Colon (tissue), 2 donors: ENCODE measurements around the gene LAMTOR2.
"Not testable (repeated sequence)": the region's sequence is repeated elsewhere in the genome, so short reads cannot be mapped to it uniquely, and the experiment has no call there.

ENCODE experiments used
- FAIRE-seq: peaks from 2 replicates; lab custom pipeline; 2012; peaks lifted over from hg19 to GRCh38; lab: Jason Lieb, UNC
- donor health status: control.
- donor health status: control.

Gene LAMTOR2

GRCh38 chr1:156052862-156053767 lies 1.5 kb upstream of the LAMTOR2 start:
- FAIRE-seq, result no peak

- FAIRE-seq, result no peak
Measured at GRCh38 chr1:156053768-156054499, 648 bp upstream of the LAMTOR2 start, which contains the start of gene UBQLN4. Gene UBQLN4 (minus strand): TSS chr1:156053798. CDS start chr1:156053701, 97 bp downstream.

- FAIRE-seq, result no peak
Measured at GRCh38 chr1:156055281-156056048, 883 bp downstream of the LAMTOR2 start.

- no peak for FAIRE-seq
Measured at GRCh38 chr1:156056326-156056849, 1.8 kb downstream of the LAMTOR2 start.

- no peak for FAIRE-seq
Measured at GRCh38 chr1:156060937-156061636, 6.5 kb downstream of the LAMTOR2 start, which contains the start of gene RAB25. Gene RAB25 (plus strand): TSS chr1:156061160. CDS start chr1:156061401, 241 bp downstream.

- FAIRE-seq, result no peak
Measured at GRCh38 chr1:156062189-156062588, 7.6 kb downstream of the LAMTOR2 start.

GRCh38 chr1:156063997-156064285 lies 9.4 kb downstream of the LAMTOR2 start:
- no peak for FAIRE-seq

- no peak for FAIRE-seq
Measured at GRCh38 chr1:156064615-156065014, 10.0 kb downstream of the LAMTOR2 start.

GRCh38 chr1:156065212-156065611 lies 10.6 kb downstream of the LAMTOR2 start:
- FAIRE-seq, result no peak

- no peak for FAIRE-seq
Measured at GRCh38 chr1:156065871-156066270, 11.3 kb downstream of the LAMTOR2 start.

GRCh38 chr1:156067262-156067661 lies 12.7 kb downstream of the LAMTOR2 start:
- FAIRE-seq, result no peak

GRCh38 chr1:156069490-156070455 lies 15.2 kb downstream of the LAMTOR2 start:
- no peak for FAIRE-seq

- no peak for FAIRE-seq
Measured at GRCh38 chr1:156070548-156070947, 16.0 kb downstream of the LAMTOR2 start.

GRCh38 chr1:156071332-156071816 lies 16.8 kb downstream of the LAMTOR2 start:
- FAIRE-seq, result not testable (repeated sequence)

GRCh38 chr1:156072251-156072650 lies 17.7 kb downstream of the LAMTOR2 start:
- no peak for FAIRE-seq

GRCh38 chr1:156073110-156073687 lies 18.6 kb downstream of the LAMTOR2 start:
- no peak for FAIRE-seq

GRCh38 chr1:156073740-156074139 lies 19.2 kb downstream of the LAMTOR2 start:
- no peak for FAIRE-seq

- FAIRE-seq, result no peak
Measured at GRCh38 chr1:156074661-156075060, 20.1 kb downstream of the LAMTOR2 start.

GRCh38 chr1:156075162-156075561 lies 20.6 kb downstream of the LAMTOR2 start:
- FAIRE-seq, result no peak

- FAIRE-seq, result no peak
Measured at GRCh38 chr1:156075775-156076204, 21.2 kb downstream of the LAMTOR2 start.
